HEK293 (cell line): Measurements from ENCODE around the gene CST9L.
"Not testable (repeated sequence)": the region's sequence is repeated elsewhere in the genome, so short reads cannot be mapped to it uniquely, and the experiment has no call there.

Source experiments
- CTCF ChIA-PET: fragments of 350-600 bp; formaldehyde crosslinking; extraction: SDS; loops from one replicate; lab custom pipeline; 2021; ENCODE audit warnings: antibody characterized with exemption; lab: Yijun Ruan, JAX
- POLR2A ChIA-PET: fragments of 300-600 bp; formaldehyde crosslinking; extraction: SDS; loops from one replicate; lab custom pipeline; 2020; ENCODE audit warnings: antibody characterized with exemption, inconsistent platforms; lab: Yijun Ruan, JAX
- H3K27ac ChIP-seq: fragments of 200-500 bp; sonication (Bioruptor generic); 2 replicates; pipeline ENCODE4 v1.5.1; 2014; ENCODE audit warnings: low read depth, low read length, control low read depth, inconsistent platforms; ENCODE audit errors: extremely low read depth
- H3K36me3 ChIP-seq, 2 experiments: fragments of 200-500 bp in 1 of 2; sonication (Bioruptor generic) in 1 of 2; 1 replicate in 1 of 2; 2 replicates in 1 of 2; pipeline ENCODE4 v1.5.1; 2014 to 2017; ENCODE audit warnings: inconsistent platforms in 2 of 2, low read length in 2 of 2; ENCODE audit not compliant: control insufficient read depth in 2 of 2, insufficient read depth in 1 of 2
- H3K4me1 ChIP-seq: fragments of 200-500 bp; sonication (Bioruptor generic); 2 replicates; pipeline ENCODE4 v1.5.1; 2014; ENCODE audit warnings: mild to moderate bottlenecking, low read length, inconsistent platforms; ENCODE audit not compliant: control insufficient read depth, insufficient read depth
- H3K4me3 ChIP-seq: 2 replicates; pipeline ENCODE4 v1.5.1; 2011; ENCODE audit warnings: low read depth, mild to moderate bottlenecking, control low read depth, low read length, moderate library complexity
- H3K9me3 ChIP-seq: fragments of 200-500 bp; sonication (Bioruptor generic); 2 replicates; pipeline ENCODE4 v1.5.1; 2014; ENCODE audit warnings: low read depth, low read length, inconsistent platforms; ENCODE audit not compliant: control insufficient read depth, insufficient read depth
- BCL11A ChIP-seq: fragments of 450-650 bp; formaldehyde crosslinking; IDR thresholded peaks from 2 replicates; pipeline ENCODE4 v1.5.1; 2016; ENCODE audit warnings: low read depth, missing biosample characterization, missing genetic modification characterization
- EGR2 ChIP-seq: fragments of 450-650 bp; formaldehyde crosslinking; IDR thresholded peaks from 2 replicates; pipeline ENCODE4 v1.5.1; 2016; ENCODE audit warnings: low read depth, missing biosample characterization, missing genetic modification characterization
- GLI4 ChIP-seq: fragments of 450-650 bp; formaldehyde crosslinking; IDR thresholded peaks from 2 replicates; pipeline ENCODE4 v1.5.1; 2016; ENCODE audit warnings: missing biosample characterization, missing genetic modification characterization
- GLIS1 ChIP-seq: fragments of 450-650 bp; formaldehyde crosslinking; IDR thresholded peaks from 2 replicates; pipeline ENCODE4 v1.5.1; 2016; ENCODE audit warnings: missing biosample characterization, missing genetic modification characterization
- KLF7 ChIP-seq: fragments of 450-650 bp; formaldehyde crosslinking; IDR thresholded peaks from 2 replicates; pipeline ENCODE4 v1.5.1; 2016; ENCODE audit warnings: missing biosample characterization, missing genetic modification characterization, borderline replicate concordance
- OSR2 ChIP-seq: fragments of 450-650 bp; formaldehyde crosslinking; IDR thresholded peaks from 2 replicates; pipeline ENCODE4 v1.5.1; 2016; ENCODE audit warnings: missing biosample characterization, missing genetic modification characterization
- SCRT1 ChIP-seq: fragments of 450-650 bp; formaldehyde crosslinking; IDR thresholded peaks from 2 replicates; pipeline ENCODE4 v1.5.1; 2016; ENCODE audit warnings: missing biosample characterization, missing genetic modification characterization, borderline replicate concordance
- SP3 ChIP-seq: fragments of 450-650 bp; formaldehyde crosslinking; IDR thresholded peaks from 2 replicates; pipeline ENCODE4 v1.5.1; 2016; ENCODE audit warnings: missing biosample characterization, missing genetic modification characterization
- TRIM28 ChIP-seq: IDR thresholded peaks from 2 replicates; pipeline ENCODE4 v1.6.1; 2011; ENCODE audit warnings: low read length, control low read depth, borderline replicate concordance
- ZBTB17 ChIP-seq: fragments of 450-650 bp; formaldehyde crosslinking; IDR thresholded peaks from 2 replicates; pipeline ENCODE4 v1.5.1; 2016; ENCODE audit warnings: missing biosample characterization, missing genetic modification characterization
- ZBTB21 ChIP-seq: fragments of 450-650 bp; formaldehyde crosslinking; IDR thresholded peaks from 2 replicates; pipeline ENCODE4 v1.5.1; 2017; ENCODE audit warnings: missing biosample characterization, missing genetic modification characterization
- ZFHX2 ChIP-seq: fragments of 450-650 bp; formaldehyde crosslinking; conservative IDR thresholded peaks from 2 replicates; pipeline ENCODE4 v1.5.1; 2016; ENCODE audit warnings: missing biosample characterization, missing genetic modification characterization
- ZNF121 ChIP-seq: fragments of 450-650 bp; formaldehyde crosslinking; IDR thresholded peaks from 2 replicates; pipeline ENCODE4 v1.5.1; 2016; ENCODE audit warnings: missing biosample characterization, missing genetic modification characterization
- ZNF214 ChIP-seq: fragments of 450-650 bp; formaldehyde crosslinking; IDR thresholded peaks from 2 replicates; pipeline ENCODE4 v1.5.1; 2017; ENCODE audit warnings: missing biosample characterization, mild to moderate bottlenecking, missing genetic modification characterization, borderline replicate concordance
- ZNF514 ChIP-seq: fragments of 450-650 bp; formaldehyde crosslinking; IDR thresholded peaks from 2 replicates; pipeline ENCODE4 v1.5.1; 2016; ENCODE audit warnings: missing biosample characterization, missing genetic modification characterization
- ZNF544 ChIP-seq: fragments of 450-650 bp; formaldehyde crosslinking; IDR thresholded peaks from 2 replicates; pipeline ENCODE4 v1.5.0; 2017; ENCODE audit warnings: missing biosample characterization, missing genetic modification characterization
- ZNF664 ChIP-seq: fragments of 450-650 bp; formaldehyde crosslinking; IDR thresholded peaks from 2 replicates; pipeline ENCODE4 v1.5.1; 2016; ENCODE audit warnings: missing biosample characterization, missing genetic modification characterization
- ZNF677 ChIP-seq: fragments of 450-650 bp; IDR thresholded peaks from 2 replicates; pipeline ENCODE4 v1.5.0; 2018; ENCODE audit warnings: missing biosample characterization, mild to moderate bottlenecking, missing genetic modification characterization, moderate library complexity
- ZNF707 ChIP-seq: fragments of 450-650 bp; formaldehyde crosslinking; IDR thresholded peaks from 2 replicates; pipeline ENCODE4 v1.5.1; 2016; ENCODE audit warnings: missing biosample characterization, missing genetic modification characterization
- ZNF76 ChIP-seq: fragments of 450-650 bp; formaldehyde crosslinking; IDR thresholded peaks from 2 replicates; pipeline ENCODE4; 2016; ENCODE audit warnings: low read depth, missing biosample characterization, missing genetic modification characterization, borderline replicate concordance
- ZNF791 ChIP-seq: fragments of 450-650 bp; formaldehyde crosslinking; IDR thresholded peaks from 2 replicates; pipeline ENCODE4 v1.5.1; 2016; ENCODE audit warnings: missing biosample characterization, missing genetic modification characterization
- TF ChIP-seq, protein P1 (sequence below): fragments of 450-650 bp; formaldehyde crosslinking; IDR thresholded peaks from 2 replicates; pipeline ENCODE4 v1.5.1; 2016; ENCODE audit warnings: missing biosample characterization, missing genetic modification characterization, borderline replicate concordance
- TF ChIP-seq, protein P2 (sequence below): fragments of 450-650 bp; formaldehyde crosslinking; IDR thresholded peaks from 2 replicates; pipeline ENCODE4 v1.5.1; 2016; ENCODE audit warnings: missing biosample characterization, missing genetic modification characterization
- TF ChIP-seq, protein P3 (sequence below): fragments of 450-650 bp; formaldehyde crosslinking; IDR thresholded peaks from 2 replicates; pipeline ENCODE4; 2016; ENCODE audit warnings: missing biosample characterization, missing genetic modification characterization

The CST9L gene

DNA sequence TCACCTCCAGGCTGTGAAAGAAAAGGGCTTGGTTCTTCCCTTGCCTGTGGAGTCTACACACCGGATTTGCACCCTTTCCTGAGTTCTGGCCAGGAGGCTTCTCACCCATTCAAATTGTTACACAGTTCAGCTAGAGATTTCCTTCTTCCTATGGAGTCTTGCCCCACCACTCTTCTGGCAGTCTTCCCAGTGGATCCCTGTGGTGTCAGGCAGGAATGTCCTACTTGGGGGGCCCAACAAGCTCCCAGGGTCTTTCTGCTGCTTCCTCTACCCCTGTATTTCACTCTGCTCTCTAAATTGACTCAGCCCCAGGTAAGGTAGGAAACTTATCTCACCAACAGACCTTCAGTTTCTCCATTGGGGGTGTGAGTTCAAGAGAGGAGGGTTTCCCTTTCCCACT lies 14.0 kb upstream of the CST9L start:
- ChIA-PET POLR2A (no interaction called here), CTCF (no interaction called here)
- Histone ChIP-seq H3K4me3 (no peak overlapping the region), H3K27ac (no peak overlapping the region), H3K36me3 (no peaks in the 10 kb centered on the region), H3K4me1 (no peaks in the 10 kb centered on the region), H3K9me3 (no peaks in the 10 kb centered on the region)
- TF ChIP-seq GLIS1 (tag by site-specific recombination) (peak; percentile 26; the same call in 1 of the 2 replicates), ZBTB17 (tag by site-specific recombination) (no peak), ZNF544 (tag by site-specific recombination) (no peak), ZNF677 (tag by site-specific recombination) (no peak)
- TF ChIP-seq, protein P1, sequence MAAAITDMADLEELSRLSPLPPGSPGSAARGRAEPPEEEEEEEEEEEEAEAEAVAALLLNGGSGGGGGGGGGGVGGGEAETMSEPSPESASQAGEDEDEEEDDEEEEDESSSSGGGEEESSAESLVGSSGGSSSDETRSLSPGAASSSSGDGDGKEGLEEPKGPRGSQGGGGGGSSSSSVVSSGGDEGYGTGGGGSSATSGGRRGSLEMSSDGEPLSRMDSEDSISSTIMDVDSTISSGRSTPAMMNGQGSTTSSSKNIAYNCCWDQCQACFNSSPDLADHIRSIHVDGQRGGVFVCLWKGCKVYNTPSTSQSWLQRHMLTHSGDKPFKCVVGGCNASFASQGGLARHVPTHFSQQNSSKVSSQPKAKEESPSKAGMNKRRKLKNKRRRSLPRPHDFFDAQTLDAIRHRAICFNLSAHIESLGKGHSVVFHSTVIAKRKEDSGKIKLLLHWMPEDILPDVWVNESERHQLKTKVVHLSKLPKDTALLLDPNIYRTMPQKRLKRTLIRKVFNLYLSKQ = no peak

DNA sequence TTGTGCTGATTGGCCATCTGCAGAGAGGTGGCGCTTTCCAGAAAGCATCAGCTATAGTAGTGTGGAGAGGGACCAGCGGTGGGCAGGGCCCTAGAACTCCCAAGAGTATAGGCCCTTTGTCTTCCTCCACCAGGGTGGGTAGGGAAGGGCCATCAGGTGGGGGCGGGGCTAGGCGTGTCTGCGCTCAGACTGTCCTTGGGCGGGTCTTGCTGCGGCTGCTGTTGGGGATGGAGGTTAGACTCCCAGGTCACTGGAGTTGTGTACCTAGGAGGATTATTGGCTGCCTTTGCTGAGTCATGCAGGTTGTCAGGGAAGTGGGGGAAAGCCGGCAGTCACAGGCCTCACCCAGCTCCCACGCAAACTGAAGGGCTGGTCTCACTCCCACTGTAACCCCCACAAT lies 13.5 kb upstream of the CST9L start:
- TF ChIP-seq EGR2 (tag by site-specific recombination) = 0 out of 2 replicates have a peak, but pooled peaks have one; percentile 22
- H3K36me3 ChIP-seq, POLR2A ChIA-PET, H3K4me3 ChIP-seq, CTCF ChIA-PET, H3K9me3 ChIP-seq, H3K4me1 ChIP-seq, H3K27ac ChIP-seq: not testable (repeated sequence)

DNA sequence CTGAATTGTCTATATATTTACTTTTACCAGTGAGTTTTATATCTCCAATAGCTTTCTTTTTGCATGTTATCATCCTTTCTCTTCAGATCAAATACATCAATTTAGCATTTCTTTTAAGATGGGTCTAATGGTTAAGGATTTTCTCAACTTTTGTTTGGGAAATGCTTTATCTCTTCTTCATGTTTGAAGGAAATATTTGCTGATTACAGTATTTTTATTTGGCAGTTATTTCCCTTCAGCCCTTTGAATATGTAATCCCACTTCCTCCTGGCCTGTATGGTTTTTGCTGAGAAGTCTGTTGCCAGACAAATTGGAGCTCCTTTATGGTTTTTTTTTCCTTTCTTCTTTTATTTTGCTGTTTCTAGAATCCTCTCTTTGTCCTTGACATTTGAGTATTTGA lies 6.7 kb upstream of the CST9L start:
- Histone ChIP-seq H3K9me3 (no peaks in the 10 kb centered on the region), H3K4me1 (no peaks in the 10 kb centered on the region), H3K36me3 (no peaks in the 10 kb centered on the region), H3K4me3 (no peak overlapping the region), H3K27ac (no peak overlapping the region)
- TF ChIP-seq ZNF514 (tag by site-specific recombination) = no peak
- no peak for TF ChIP-seq ZNF76 (tag by site-specific recombination)
- TF ChIP-seq ZNF664 = no peak
- TF ChIP-seq, protein P2, sequence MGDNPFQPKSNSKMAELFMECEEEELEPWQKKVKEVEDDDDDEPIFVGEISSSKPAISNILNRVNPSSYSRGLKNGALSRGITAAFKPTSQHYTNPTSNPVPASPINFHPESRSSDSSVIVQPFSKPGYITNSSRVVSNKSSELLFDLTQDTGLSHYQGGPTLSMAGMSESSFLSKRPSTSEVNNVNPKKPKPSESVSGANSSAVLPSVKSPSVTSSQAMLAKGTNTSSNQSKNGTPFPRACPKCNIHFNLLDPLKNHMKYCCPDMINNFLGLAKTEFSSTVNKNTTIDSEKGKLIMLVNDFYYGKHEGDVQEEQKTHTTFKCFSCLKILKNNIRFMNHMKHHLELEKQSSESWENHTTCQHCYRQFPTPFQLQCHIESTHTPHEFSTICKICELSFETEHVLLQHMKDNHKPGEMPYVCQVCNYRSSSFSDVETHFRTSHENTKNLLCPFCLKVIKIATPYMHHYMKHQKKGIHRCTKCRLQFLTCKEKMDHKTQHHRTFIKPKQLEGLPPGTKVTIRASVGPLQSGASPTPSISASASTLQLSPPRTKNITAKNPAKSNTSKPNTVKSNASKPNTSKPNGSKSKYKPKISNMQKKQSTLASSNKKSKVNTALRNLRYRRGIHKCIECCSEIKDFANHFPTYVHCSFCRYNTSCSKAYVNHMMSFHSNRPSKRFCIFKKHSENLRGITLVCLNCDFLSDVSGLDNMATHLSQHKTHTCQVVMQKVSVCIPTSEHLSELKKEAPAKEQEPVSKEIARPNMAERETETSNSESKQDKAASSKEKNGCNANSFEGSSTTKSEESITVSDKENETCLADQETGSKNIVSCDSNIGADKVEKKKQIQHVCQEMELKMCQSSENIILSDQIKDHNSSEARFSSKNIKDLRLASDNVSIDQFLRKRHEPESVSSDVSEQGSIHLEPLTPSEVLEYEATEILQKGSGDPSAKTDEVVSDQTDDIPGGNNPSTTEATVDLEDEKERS (tag by site-specific recombination) = no peak
- TF ChIP-seq BCL11A (tag by site-specific recombination) = no peak
- no peak for TF ChIP-seq SP3 (tag by site-specific recombination)
- no peak for TF ChIP-seq ZFHX2 (tag by site-specific recombination)
- CTCF ChIA-PET = no interaction called here
- POLR2A ChIA-PET = no interaction called here

DNA sequence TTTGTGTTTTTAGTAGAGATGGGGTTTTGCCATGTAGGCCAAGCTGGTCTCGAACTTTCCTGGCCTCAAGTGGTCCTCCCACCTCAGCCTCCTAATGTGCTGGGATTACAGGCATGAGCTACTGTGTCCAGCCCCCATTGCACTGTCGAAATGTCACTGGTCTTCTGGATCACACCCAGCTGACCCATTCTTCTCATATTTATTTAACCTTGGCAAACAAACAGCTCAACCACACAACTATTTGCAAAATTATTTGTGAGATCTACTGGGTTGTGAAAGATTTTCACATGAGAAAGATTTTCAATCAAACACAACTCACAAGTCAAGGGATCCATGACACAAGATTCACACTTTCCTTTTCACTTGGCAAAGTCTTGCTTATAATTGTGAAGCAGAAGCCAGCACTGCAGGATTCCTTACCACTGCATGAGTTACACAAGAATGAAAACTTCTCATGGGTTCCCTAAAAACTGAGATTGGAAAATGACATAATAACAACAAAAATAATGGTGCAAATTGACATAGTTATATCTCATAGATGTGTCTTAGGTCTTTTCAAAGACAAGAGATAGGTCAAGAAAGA lies 2.0 kb upstream of the CST9L start:
- POLR2A ChIA-PET = no interaction called here
- CTCF ChIA-PET = no interaction called here
- TF ChIP-seq ZBTB17 (tag by site-specific recombination) (no peak), OSR2 (tag by site-specific recombination) (no peak), GLI4 (tag by site-specific recombination) (no peak), ZNF707 (tag by site-specific recombination) (no peak), ZNF214 (tag by site-specific recombination) (no peak), SP3 (tag by site-specific recombination) (no peak), ZNF791 (no peak), TRIM28 (no peak), ZBTB21 (tag by site-specific recombination) (no peak), KLF7 (no peak), SCRT1 (tag by site-specific recombination) (no peak), ZNF121 (no peak)
- TF ChIP-seq, protein P3, sequence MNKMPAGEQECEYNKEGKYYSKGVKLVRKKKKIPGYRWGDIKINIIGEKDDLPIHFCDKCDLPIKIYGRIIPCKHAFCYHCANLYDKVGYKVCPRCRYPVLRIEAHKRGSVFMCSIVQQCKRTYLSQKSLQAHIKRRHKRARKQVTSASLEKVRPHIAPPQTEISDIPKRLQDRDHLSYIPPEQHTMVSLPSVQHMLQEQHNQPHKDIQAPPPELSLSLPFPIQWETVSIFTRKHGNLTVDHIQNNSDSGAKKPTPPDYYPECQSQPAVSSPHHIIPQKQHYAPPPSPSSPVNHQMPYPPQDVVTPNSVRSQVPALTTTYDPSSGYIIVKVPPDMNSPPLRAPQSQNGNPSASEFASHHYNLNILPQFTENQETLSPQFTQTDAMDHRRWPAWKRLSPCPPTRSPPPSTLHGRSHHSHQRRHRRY (tag by site-specific recombination) = no peak

More for the DNA sequence above, 2.0 kb upstream of the CST9L start:
- Histone ChIP-seq H3K9me3 (no peaks in the 10 kb centered on the region), H3K4me1 (no peaks in the 10 kb centered on the region), H3K36me3 (no peaks in the 10 kb centered on the region), H3K27ac (no peak overlapping the region), H3K4me3 (no peak overlapping the region)
